GM21367 (cell line): ENCODE data around the gene MAGI3.
"Not testable (repeated sequence)": the region's sequence is repeated elsewhere in the genome, so short reads cannot be mapped to it uniquely, and the experiment has no call there.

Experiments
- ATAC-seq: cut with Tn5 transposase; IDR thresholded peaks from one replicate; pipeline ENCODE4 v1.9.1; 2021; ENCODE audit not compliant: unreplicated experiment

The MAGI3 gene

DNA sequence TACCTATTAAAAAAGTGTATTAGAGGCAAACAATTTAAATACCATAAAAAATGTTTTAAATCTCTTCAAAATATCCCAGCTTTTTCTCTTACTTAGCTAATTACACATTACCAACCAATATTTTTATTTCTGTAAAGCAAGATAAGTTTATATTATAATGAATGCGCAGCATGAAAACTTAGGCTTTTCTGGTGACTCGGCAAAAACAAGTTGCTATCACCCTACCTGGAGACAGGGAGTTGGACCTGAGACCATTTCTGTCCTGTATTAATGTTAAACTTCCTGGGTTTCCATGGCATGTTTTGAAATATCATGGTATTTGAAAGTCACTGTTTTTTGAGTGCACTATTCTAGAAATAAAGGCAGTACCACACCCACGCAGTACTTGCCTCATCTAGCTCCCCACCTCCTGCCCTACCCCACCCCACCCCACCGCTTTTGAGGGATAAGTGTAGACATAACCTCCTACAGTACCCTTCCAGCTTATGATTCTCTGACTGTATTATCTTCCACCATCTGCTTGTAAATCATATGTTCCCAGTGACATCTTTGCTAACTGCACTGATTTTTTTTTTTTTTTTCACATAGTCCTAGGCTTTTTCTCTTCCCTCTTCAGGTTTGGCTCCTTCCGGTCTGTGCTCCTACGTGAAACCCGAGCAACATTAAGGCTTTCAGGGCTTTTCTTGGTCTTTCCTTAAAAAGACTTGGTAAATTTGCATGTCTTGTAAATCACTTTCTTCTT, 291.5 kb downstream of the MAGI3 start:
- ATAC-seq, result no peak

DNA sequence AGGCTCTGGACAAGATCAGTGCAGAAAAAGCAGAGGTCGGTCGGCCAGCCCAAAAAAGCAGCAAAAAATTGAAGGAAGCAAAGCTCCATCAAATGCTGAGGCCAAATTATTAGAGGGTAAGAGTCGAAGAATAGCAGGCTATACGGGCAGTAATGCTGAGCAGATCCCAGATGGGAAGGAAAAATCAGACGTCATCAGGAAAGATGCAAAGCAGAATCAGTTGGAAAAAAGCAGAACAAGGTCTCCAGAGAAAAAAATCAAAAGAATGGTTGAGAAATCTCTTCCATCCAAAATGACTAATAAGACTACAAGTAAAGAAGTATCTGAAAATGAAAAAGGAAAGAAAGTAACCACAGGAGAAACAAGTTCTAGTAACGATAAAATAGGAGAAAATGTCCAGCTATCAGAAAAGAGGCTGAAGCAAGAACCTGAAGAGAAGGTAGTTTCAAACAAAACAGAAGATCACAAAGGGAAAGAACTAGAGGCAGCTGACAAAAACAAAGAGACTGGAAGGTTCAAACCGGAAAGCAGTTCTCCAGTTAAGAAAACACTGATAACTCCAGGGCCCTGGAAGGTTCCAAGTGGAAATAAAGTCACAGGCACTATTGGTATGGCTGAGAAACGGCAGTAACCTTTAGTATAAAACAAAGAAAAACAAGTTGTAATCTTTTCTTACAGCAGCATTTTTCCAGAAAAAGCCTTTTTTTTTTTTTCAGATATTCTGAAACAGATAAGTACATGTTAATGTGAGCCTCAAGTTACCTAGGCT, 293.3 kb downstream of the MAGI3 start:
- no peak for ATAC-seq

DNA sequence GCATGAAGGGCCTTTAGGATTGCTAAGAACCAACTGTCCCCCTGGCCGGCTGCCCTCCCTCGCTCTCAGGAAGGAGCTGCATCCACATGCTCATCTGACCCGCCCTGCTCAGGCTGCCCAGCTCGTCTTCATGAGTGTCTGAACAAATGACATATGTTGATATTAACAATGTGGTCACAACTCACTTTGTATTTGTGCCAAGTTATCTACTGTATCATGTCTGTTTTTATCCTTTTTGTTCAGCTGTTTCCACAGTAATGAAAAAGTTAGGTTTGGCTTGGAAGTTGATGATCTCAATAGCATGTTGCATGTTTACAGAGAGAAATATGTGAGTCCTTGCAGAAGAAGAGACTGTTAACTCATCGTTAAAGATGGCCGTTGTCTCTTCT, 293.8 kb downstream of the MAGI3 start:
- ATAC-seq, result no peak

DNA sequence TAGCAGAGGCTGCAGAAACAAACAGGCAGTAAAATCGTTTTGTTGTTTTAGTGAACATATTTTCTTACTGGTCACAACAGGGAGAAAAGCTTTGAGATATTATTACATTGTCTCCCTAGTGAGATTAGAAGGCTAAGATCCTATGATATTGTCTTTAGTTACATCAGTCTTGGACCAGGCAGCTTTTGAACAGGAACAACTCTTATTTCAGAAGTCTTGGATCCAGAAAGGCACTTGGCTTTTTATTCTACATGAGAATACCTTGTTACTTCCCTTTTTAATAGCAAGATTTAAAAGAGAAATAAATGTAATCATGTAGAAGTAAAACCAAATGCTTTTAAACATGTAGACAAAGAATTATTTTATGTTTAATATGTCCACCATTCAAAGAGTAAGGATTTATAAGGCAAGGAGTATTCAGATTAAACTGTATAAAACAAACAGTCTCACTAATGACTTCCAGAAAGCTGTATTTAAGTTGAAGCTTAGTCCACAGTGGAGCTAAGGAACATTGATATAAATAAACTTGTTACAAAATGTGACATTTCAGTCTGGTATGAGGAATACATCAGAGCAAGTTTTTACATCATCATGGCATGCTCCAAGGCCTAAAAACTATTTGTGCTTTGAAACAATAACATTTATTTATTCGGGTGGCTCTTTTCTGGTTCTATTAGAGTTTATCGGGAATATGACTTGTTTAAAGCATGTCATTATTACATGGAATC, 296.7 kb downstream of the MAGI3 start:
- ATAC-seq, result no peak

DNA sequence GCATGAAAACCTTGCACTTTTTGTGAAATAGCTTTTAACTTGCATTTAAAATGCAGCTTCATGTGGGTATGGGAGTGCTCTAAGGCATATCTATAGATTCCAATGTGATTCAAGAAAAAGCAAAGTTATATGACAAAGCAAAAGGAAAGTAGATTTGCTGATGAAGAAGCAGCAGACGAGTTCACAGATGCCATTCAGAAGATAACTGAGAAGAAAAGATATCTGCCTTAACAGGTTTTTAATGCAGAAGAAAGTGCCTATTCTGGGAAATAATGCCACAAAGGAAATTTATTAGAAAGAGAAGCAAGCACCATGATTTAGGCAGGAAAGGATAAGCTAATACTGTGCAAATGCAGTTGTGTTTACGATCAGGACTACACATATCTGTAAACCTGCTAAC, 300.9 kb downstream of the MAGI3 start:
- ATAC-seq, result no peak

DNA sequence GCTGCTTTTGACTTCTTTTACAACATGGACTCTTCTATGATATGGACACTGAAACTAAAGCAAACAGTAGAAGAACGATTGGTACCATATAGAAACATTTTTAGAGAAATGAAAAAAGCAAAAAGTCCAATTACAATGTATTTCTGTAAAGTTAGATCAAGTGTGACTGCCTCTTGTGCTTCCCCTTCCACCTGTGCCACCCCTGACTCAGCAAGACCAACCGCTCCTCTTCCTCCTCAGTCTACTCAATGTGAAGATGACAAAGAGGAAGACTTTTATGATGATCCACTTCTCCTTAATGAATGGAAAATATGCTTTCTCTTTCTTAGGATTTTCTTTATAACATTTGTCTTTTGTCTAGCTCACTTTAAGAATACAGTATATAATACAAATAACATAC, 302.0 kb downstream of the MAGI3 start:
- no peak for ATAC-seq

DNA sequence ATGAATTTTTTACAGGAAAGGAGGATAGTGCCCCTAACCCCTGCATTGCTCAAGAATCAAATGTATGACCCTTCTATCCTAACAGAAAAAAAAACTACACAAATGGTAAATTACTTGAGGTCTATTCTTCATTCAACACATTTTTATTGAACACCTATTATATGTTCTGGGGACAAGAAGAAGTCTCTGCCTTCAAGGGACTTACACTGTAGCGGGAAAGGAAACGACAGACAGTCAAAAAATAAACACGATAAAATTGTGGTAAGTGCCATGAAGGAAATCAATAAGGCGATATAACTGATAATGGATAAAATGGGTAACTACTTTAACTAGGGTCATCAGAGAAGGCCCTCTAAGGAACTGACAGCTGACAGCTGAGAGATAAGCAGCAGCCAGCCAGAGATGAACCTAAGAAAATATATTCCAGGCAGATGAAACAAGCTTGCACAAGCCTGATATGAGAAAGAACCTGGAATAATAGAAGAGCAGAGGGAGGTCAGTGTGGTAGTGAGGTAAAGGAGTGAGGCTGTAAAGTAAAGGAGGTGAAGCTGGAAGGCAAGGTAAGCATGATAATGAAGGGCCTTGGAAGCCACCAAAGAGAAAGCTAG, 302.6 kb downstream of the MAGI3 start:
- ATAC-seq, result no peak

DNA sequence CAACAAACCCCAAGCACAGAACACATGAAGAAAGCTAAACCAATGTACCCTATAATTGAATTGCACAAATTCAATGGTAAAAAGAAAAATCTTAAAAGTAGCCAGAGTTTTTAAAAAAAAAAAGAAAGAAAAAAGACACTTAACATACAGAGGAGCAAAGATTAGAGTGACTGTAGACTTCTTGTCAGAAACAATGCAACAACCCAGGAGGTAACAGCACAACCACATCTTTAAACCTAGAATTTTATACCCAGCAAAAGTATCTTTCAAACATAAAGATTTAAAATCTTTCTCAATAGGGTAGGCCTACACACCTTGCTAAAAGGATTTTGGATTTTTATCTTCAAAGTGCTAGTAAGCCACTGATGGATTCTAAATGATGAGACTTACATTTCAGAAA, 304.6 kb downstream of the MAGI3 start:
- ATAC-seq, result no peak

DNA sequence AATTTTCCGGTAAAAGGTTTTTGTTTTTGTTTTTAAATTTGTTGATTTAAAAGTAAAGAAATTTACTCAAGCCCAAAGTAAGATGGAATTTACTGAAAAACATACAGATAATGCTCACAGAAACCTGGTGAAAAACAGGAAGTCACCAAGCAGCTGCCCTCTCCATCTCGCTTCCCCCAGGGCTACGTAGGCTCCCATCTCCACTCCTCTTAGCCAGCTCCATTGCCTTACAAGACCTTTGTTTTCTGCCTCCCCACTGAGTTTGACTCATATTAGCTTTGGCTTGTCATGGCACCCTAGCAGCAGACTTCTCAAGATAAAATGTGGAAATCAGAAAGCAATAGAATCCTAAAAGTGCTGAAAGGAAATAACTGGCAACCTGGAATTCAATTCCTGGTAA, 311.1 kb downstream of the MAGI3 start:
- no peak for ATAC-seq

DNA sequence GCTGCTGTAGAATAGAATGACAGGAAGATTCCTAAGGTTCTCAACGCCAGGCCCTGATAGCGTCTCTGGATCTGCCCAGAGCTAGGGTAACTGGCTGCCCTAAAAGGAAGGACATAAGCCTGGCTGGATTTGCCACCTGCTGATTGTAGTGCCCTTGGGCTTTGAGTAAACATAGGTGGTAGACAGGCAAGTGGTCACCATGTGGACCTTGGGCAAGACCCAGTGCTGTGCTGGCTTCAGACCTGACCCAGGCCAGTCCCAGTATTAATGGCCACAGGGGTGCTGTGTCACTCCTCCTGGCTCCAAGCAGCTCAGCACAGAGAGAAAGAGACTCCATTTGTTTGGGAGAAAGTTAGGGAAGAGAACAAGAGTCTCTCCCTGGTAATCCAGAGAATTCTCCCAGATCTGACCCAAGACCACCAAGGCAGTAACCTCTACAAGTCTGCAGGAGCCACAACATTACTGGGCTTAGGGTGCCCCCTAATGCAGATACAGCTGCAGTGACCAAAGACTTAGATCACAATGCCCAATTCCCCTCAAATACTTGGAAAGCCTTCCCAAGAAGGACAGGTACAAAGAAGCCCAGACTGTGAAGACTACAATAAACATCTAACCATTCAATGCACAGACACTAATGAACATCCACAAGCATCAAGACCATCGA, 324.4 kb downstream of the MAGI3 start:
- ATAC-seq, result no peak

DNA sequence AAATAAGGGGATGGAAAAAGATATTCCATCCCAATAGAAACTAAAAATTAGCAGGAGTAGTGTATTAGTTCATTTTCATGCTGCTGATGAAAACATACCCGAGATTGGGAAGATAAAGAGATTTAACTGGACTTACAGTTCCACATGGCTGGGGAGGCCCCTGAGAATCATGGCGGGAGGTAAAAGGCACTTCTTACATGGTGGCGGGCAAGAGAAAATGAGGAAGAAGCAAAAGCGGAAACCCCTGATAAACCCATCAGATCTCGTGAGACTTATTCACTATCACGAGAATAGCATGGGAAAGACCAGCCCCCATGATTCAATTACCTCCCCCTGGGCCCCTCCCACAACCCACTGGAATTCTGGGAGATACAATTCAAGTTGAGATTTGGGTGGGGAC, 327.2 kb downstream of the MAGI3 start:
- not testable (repeated sequence) for ATAC-seq

DNA sequence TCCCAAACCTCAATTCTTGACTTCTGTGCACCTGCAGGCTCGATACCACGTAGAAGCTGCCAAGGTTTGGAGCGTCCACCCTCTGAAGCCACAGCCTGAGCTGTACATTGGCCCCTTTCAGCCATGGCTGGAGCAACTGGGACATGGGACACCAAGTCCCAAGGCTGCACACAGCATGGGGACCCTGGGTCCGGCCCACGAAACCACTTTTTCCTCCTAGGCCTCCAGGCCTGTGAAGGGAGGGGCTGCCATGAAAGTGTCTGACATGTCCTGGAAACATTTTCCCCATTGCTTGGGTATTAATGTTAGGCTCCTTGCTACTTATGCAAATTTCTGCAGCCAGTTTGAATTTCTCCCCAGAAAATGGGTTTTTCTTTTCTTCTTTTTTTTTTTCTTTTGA, 328.3 kb downstream of the MAGI3 start:
- ATAC-seq, result not testable (repeated sequence)

DNA sequence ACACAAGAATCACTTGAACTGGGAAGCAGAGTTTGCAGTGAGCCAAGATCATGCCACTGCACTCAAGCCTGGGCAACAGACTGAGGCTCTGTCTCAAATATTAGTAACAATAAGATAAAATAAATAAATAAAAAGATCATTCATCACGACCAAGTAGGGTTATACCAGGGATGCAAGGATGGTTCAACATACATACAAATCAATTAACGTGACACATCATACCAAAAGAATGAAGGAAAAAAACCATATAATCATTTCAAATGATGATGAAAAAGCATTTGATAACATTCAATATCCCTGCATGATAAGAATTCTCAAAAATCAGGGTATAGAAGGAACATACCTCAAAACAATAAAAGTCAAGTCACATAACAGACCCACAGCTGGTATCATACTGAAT, 330.7 kb downstream of the MAGI3 start:
- ATAC-seq, result no peak

DNA sequence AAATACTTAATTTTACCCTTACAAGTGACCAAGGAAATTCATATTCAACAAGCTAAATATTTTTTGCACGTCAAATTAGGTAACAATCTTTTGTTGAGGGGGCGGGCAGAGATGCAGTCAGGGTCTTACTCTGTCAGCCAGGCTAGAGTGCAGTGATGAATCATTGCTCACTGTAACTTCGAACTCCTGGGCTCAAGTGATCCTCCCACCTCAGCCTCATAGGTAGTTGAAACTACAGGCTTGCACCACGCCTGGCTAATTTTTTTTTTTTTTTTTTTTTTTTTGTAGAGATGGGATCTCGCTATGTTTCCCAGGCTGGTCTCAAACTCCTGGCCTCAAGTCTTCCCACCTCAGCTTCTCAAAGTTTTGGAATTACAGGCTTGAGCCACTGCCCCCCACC, 342.5 kb downstream of the MAGI3 start:
- ATAC-seq, result no peak

DNA sequence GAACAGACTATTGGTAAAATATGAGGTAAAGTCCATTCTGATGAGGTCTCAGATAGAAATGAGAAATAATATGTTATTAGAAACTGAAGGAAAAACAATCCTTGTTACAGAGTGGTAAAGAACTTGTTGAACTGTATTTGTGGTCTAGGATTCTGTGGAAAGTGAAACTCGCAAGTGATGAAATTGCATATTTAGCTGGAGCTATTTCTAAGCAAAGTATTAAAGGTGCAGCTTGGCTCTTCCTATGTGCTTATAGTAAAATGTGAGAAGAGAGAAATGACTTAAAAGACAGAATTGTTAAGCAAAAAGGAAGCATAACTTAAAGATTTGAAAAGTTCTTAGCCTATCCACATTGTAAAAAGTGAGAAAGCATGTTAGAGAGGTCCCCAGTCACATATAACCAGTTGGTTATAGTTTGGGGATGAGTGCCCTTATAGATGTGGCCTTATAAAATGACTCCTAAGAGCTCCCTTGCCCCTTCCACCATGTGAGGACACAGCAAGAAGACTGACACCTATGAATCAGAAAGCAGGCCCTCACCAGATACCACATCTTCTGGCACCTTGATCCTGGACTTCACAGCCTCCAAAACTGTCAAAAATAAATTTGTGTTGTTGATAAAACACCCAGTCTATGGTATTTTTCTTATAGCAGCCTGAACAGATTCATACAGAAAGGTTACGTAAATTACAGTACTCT, 344.2 kb downstream of the MAGI3 start:
- ATAC-seq, result no peak
